ENCODE results near the gene CAB39.

DNA sequence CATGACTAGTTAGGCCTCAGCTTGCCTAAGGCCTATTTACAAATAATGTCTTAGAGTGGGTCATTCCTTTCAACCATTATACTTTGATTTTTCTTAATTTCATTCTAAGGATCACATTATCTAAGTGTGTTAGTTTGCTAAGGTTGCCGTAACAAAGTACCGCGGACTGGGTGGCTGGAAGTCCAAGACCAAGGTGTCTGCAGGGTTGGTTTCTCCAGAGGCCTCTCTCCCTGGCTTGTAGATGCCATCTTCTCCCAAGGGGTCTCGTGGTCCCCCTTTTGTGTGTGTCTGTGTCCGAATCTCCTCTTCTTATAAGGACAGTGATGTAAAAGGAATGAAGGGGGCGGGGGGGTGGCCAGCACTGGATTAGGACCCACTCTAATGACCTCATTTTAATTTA lies 133.7 kb downstream of the CAB39 start:
- TF ChIP-seq, protein P1, sequence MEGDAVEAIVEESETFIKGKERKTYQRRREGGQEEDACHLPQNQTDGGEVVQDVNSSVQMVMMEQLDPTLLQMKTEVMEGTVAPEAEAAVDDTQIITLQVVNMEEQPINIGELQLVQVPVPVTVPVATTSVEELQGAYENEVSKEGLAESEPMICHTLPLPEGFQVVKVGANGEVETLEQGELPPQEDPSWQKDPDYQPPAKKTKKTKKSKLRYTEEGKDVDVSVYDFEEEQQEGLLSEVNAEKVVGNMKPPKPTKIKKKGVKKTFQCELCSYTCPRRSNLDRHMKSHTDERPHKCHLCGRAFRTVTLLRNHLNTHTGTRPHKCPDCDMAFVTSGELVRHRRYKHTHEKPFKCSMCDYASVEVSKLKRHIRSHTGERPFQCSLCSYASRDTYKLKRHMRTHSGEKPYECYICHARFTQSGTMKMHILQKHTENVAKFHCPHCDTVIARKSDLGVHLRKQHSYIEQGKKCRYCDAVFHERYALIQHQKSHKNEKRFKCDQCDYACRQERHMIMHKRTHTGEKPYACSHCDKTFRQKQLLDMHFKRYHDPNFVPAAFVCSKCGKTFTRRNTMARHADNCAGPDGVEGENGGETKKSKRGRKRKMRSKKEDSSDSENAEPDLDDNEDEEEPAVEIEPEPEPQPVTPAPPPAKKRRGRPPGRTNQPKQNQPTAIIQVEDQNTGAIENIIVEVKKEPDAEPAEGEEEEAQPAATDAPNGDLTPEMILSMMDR (IDR thresholded peaks at IDR 0.05; ENCODE audit: insufficient read depth, low read length) = no peak
- TF ChIP-seq POLR2AphosphoS5 (IDR thresholded peaks at IDR 0.05; ENCODE audit: low read depth) = no peak
- TF ChIP-seq, protein P2, sequence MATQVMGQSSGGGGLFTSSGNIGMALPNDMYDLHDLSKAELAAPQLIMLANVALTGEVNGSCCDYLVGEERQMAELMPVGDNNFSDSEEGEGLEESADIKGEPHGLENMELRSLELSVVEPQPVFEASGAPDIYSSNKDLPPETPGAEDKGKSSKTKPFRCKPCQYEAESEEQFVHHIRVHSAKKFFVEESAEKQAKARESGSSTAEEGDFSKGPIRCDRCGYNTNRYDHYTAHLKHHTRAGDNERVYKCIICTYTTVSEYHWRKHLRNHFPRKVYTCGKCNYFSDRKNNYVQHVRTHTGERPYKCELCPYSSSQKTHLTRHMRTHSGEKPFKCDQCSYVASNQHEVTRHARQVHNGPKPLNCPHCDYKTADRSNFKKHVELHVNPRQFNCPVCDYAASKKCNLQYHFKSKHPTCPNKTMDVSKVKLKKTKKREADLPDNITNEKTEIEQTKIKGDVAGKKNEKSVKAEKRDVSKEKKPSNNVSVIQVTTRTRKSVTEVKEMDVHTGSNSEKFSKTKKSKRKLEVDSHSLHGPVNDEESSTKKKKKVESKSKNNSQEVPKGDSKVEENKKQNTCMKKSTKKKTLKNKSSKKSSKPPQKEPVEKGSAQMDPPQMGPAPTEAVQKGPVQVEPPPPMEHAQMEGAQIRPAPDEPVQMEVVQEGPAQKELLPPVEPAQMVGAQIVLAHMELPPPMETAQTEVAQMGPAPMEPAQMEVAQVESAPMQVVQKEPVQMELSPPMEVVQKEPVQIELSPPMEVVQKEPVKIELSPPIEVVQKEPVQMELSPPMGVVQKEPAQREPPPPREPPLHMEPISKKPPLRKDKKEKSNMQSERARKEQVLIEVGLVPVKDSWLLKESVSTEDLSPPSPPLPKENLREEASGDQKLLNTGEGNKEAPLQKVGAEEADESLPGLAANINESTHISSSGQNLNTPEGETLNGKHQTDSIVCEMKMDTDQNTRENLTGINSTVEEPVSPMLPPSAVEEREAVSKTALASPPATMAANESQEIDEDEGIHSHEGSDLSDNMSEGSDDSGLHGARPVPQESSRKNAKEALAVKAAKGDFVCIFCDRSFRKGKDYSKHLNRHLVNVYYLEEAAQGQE (IDR thresholded peaks at IDR 0.05; ENCODE audit: insufficient replicate concordance, low read depth) = no peak
- TF ChIP-seq SPI1 (IDR thresholded peaks at IDR 0.05; ENCODE audit: borderline replicate concordance, low read depth) = no peak
